Central memory CD8-positive, alpha-beta T cell (primary cell): Measurements from ENCODE around the gene PNMA6E.

ENCODE experiments used
- ATAC-seq: fragments of 150-1000 bp; cut with Tn5 transposase; replicated peaks from 2 replicates; pipeline ENCODE4 v1.10.0; 2022; ENCODE audit warnings: mild to moderate bottlenecking, moderate FRiP score, moderate number of reproducible peaks; ENCODE audit not compliant: poor library complexity, severe bottlenecking; ENCODE audit errors: extremely low read depth
- DNase-seq, 2 donors: peaks; one replicate each; pipeline ENCODE4 v3.0.0; 2021; ENCODE audit warnings: low spot score in 2 of 2
- H3K27ac Mint-ChIP-seq: one replicate; pipeline ENCODE4 v1.8.0; 2022; ENCODE audit warnings: low read depth, mild to moderate bottlenecking, moderate library complexity, mixed read lengths
- H3K27me3 Mint-ChIP-seq: one replicate; pipeline ENCODE4 v1.8.0; 2022; ENCODE audit warnings: mixed read lengths
- H3K36me3 Mint-ChIP-seq: one replicate; pipeline ENCODE4 v1.8.0; 2022; ENCODE audit warnings: mild to moderate bottlenecking, moderate library complexity, mixed read lengths; ENCODE audit not compliant: insufficient read depth
- H3K4me1 Mint-ChIP-seq: one replicate; pipeline ENCODE4 v1.8.0; 2022; ENCODE audit warnings: mixed read lengths
- H3K4me3 Mint-ChIP-seq: one replicate; pipeline ENCODE4 v1.8.0; 2022; ENCODE audit warnings: mild to moderate bottlenecking, moderate library complexity, mixed read lengths
- H3K9me3 Mint-ChIP-seq: one replicate; pipeline ENCODE4 v1.8.0; 2022; ENCODE audit warnings: mixed read lengths

Gene PNMA6E

GRCh38 chrX:153443476-153444332 lies 42.6 kb upstream of the PNMA6E start:
- DNase-seq (no peak), ATAC-seq (no peak)
- no peaks in the 10 kb centered on the region for H3K36me3 Mint-ChIP-seq
- H3K9me3 Mint-ChIP-seq: no peaks in the 10 kb centered on the region
- H3K4me3 Mint-ChIP-seq: no peak overlapping the region
- no peaks in the 10 kb centered on the region for H3K27me3 Mint-ChIP-seq
- H3K27ac Mint-ChIP-seq: no peak overlapping the region
- H3K4me1 Mint-ChIP-seq: no peaks in the 10 kb centered on the region

GRCh38 chrX:153442463-153442862 lies 41.3 kb upstream of the PNMA6E start:
- H3K27ac Mint-ChIP-seq: no peak overlapping the region
- H3K4me1 Mint-ChIP-seq: no peaks in the 10 kb centered on the region
- no peaks in the 10 kb centered on the region for H3K27me3 Mint-ChIP-seq
- ATAC-seq (no peak), DNase-seq (no peak)
- no peak overlapping the region for H3K4me3 Mint-ChIP-seq
- H3K9me3 Mint-ChIP-seq: no peaks in the 10 kb centered on the region
- no peaks in the 10 kb centered on the region for H3K36me3 Mint-ChIP-seq

DNA sequence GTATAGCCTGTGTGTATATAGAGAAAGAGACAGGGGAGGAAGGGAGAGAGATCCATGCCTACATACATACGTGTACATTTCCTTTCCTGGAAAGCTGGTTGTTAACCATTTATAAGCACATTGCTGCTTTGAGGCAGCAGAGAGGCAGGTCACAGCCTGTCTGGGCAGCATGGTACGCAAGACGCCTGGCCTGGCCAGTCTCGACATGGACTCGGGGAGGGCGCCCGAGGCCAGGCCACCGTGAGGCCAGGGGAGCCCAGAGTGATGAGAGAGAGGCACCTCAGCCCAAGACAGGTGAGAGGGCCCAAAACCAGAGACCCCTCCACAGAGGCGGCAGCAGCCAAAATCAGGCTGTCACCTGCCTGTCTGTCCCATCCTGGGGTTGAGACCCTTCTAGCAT lies 40.8 kb upstream of the PNMA6E start:
- Mint-ChIP-seq H3K27ac (no peak overlapping the region), H3K4me1 (no peaks in the 10 kb centered on the region), H3K9me3 (no peaks in the 10 kb centered on the region), H3K27me3 (no peaks in the 10 kb centered on the region), H3K36me3 (no peaks in the 10 kb centered on the region), H3K4me3 (no peak overlapping the region)
- no peak for ATAC-seq
- no peak for DNase-seq

DNA sequence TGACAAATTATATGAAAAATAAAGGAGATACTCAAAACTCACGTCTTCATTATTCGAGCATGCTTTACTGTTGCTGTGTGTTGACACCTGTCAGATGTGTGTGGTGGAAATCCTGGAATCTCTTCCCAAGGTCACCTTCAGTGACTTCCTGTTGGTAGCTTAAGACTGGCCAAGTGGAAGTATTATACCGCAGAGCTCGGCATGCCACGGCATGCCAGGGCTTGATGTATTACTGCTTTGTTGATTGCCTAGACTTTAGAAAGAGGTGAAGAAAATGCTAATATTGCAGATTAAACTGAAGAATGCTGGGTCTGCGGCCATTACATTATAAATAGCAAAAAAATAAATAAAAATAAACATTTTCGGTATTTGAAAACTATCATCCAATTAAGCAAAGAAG lies 40.1 kb upstream of the PNMA6E start:
- Mint-ChIP-seq H3K27ac (no peak overlapping the region), H3K4me3 (no peak overlapping the region), H3K4me1 (no peaks in the 10 kb centered on the region), H3K27me3 (no peaks in the 10 kb centered on the region), H3K36me3 (no peaks in the 10 kb centered on the region), H3K9me3 (no peaks in the 10 kb centered on the region)
- DNase-seq (no peak), ATAC-seq (no peak)

DNA sequence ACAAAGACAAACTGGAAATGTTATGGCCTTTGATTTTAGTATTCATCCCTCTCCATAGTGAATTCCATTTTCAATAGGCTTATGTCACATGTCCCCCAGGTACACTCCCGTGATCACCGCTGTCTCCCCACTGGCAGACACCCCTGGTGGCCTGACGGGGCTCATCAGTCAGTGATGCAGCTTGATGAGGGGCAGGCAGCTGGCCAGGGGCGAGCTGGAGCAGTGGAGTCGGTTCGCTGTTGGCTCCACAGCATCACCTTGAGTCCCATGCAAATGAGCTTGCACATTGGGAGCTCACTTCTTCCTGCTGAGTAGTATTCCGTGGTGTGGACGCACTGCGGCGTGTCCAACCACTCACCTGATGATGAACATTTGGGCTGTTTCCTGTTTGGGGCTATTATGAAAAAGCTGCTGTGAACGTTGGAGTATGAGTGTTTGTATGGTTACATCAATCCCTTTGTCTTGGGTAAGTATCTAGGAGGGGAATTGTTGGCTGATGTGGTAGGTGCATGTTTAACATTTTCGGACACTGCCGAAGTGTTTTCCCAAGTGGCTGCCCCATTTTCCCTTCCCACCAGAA lies 39.5 kb upstream of the PNMA6E start:
- Mint-ChIP-seq H3K4me1 (no peaks in the 10 kb centered on the region), H3K36me3 (no peaks in the 10 kb centered on the region), H3K27me3 (no peaks in the 10 kb centered on the region), H3K4me3 (no peak overlapping the region), H3K27ac (no peak overlapping the region), H3K9me3 (no peaks in the 10 kb centered on the region)
- ATAC-seq: no peak
- DNase-seq: no peak

DNA sequence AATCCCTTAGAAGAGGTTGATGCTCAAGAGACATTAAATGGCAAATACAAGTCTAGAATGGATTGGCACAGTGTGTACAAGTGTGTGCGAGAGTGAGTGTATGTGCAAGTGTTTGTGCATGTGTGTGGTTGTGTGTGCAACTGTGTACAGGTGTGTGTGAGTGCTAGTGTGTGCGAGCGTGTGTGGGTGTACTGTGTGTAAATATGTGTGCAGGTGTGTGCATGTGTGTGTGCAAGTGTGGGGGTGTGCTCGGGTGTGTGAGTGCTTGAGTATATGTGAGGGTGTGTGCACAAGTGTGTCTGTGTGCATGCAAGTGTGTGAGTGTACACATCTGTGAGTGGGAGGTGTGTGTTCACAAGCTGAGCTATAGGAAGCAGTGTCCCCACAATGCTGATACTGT lies 38.8 kb upstream of the PNMA6E start:
- no peaks in the 10 kb centered on the region for H3K4me1 Mint-ChIP-seq
- no peaks in the 10 kb centered on the region for H3K9me3 Mint-ChIP-seq
- no peak for ATAC-seq
- no peak overlapping the region for H3K4me3 Mint-ChIP-seq
- no peaks in the 10 kb centered on the region for H3K36me3 Mint-ChIP-seq
- no peak overlapping the region for H3K27ac Mint-ChIP-seq
- DNase-seq: no peak
- H3K27me3 Mint-ChIP-seq: peaks cover 2% of the 10 kb centered on the region

DNA sequence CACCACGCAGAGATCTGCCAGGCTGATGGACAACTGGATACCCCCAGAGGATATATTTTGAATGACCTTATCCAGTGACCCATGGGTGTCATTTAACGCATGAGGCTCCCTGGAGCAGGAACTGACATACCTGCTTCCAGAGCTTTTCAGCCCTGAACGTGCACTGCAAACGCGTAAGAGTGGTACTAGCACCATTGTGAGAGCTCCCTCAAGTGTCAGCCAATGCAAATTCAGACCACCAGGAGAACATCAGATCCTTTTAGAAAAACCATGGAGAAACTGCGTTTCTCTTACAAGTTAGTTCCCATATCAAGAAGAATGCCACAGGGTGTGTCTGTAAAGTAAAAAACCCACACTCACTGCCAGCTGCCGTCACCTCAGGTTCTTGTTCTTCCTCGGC lies 37.4 kb upstream of the PNMA6E start:
- Mint-ChIP-seq H3K27me3 (peaks cover 9% of the 10 kb centered on the region), H3K4me1 (no peaks in the 10 kb centered on the region), H3K36me3 (no peaks in the 10 kb centered on the region), H3K4me3 (no peak overlapping the region), H3K9me3 (no peaks in the 10 kb centered on the region), H3K27ac (no peak overlapping the region)
- ATAC-seq (no peak), DNase-seq (no peak)

DNA sequence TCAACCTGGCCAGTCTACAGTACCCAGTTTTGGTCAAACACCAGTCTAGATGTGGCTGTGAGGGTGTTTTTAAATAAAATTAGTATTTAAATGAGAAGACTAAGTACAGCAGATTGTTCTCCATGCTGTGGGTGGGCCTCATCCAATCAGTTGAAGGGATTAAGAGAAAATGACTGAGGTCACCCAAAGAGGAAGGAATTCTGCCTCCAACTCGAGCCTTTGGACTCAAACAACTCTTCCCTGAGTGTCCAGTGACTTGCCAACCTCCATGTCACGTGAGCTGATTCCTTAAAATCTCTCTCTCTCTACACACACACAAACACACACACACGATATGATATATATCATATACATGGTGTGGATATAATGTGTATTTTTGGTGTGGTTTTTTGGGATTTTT lies 34.7 kb upstream of the PNMA6E start:
- no peaks in the 10 kb centered on the region for H3K9me3 Mint-ChIP-seq
- H3K4me3 Mint-ChIP-seq: no peak overlapping the region
- DNase-seq: no peak
- peaks cover 9% of the 10 kb centered on the region for H3K27me3 Mint-ChIP-seq
- no peaks in the 10 kb centered on the region for H3K4me1 Mint-ChIP-seq
- ATAC-seq: no peak
- no peaks in the 10 kb centered on the region for H3K36me3 Mint-ChIP-seq
- H3K27ac Mint-ChIP-seq: no peak overlapping the region

DNA sequence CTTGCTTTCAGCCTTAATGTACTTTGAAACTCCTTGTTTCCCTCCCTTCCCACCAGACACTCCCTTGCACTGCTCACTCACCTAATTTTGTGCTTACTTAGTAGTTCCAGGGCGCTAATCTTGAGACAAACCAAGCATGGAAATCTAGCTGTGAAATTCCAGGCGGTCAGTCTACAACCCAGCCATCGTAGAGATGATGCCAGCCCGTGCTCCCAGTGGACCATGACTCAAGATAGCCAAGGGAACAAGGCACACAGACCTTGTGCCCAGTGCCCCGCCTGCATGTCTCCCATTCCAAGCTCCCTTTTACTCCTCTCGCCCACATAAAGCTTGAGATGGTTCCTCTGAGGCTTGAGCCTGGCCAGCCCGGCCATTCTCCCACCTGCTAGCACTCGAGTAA lies 33.7 kb upstream of the PNMA6E start:
- H3K4me3 Mint-ChIP-seq: no peak overlapping the region
- H3K9me3 Mint-ChIP-seq: no peaks in the 10 kb centered on the region
- no peaks in the 10 kb centered on the region for H3K4me1 Mint-ChIP-seq
- no peak for DNase-seq
- H3K36me3 Mint-ChIP-seq: no peaks in the 10 kb centered on the region
- no peak overlapping the region for H3K27ac Mint-ChIP-seq
- peaks cover 9% of the 10 kb centered on the region for H3K27me3 Mint-ChIP-seq
- no peak for ATAC-seq

DNA sequence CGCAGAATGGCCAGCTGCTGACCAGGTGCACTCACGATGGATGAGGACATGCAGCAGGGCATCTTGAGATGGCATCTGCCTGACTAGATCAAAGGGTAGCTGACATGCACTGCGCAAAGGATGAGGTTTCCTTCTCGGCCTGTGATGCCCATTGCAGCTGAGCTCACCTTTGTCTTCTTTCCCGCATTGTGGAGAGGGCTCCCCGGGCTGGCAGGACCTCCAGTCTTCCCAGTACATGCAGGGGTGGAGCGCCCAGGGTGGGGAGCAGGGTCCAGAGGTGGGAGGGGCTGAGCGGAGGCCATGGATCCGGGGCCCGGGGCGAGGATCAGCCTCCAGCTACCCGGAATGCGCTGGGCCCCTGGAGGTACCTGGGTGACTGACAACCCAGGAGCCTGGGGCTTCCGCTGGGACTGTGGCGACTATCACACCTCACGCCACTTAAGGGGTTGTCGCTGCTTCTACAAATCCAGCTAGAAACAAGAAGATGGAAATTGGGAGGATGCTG lies 32.7 kb upstream of the PNMA6E start:
- no peak for ATAC-seq
- no peak overlapping the region for H3K27ac Mint-ChIP-seq
- H3K36me3 Mint-ChIP-seq: peaks cover 2% of the 10 kb centered on the region
- no peak overlapping the region for H3K4me3 Mint-ChIP-seq
- H3K27me3 Mint-ChIP-seq: peaks cover 9% of the 10 kb centered on the region
- DNase-seq: no peak
- H3K9me3 Mint-ChIP-seq: no peaks in the 10 kb centered on the region
- H3K4me1 Mint-ChIP-seq: no peaks in the 10 kb centered on the region

- DNase-seq: no peak
- Mint-ChIP-seq H3K27me3 (peaks cover 9% of the 10 kb centered on the region), H3K9me3 (no peaks in the 10 kb centered on the region), H3K4me1 (no peaks in the 10 kb centered on the region), H3K36me3 (peaks cover 2% of the 10 kb centered on the region), H3K4me3 (no peak overlapping the region), H3K27ac (no peak overlapping the region)
- ATAC-seq: no peak
Observed at GRCh38 chrX:153433161-153433680, 32.1 kb upstream of the PNMA6E start.

DNA sequence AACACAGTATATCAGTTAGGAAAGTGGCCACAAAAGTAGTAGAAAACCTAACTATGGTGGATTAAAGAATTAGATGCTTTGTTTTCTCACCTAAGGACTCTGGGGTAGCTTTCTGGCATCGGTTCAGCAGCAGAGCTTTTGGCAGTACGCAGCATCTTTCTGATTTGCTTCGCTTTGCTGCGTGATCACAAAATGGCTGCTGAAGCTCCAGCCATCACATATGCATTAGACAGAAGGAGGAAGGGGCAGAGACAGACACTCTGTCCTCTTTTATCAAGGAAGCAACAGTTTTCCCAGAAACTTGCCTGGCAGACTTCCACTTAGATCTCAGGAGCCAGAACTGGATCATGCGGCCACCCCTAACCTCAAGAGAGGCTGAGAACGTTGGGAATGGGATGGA lies 29.6 kb upstream of the PNMA6E start:
- H3K36me3 Mint-ChIP-seq: peaks cover 2% of the 10 kb centered on the region
- H3K27ac Mint-ChIP-seq: no peak overlapping the region
- H3K4me1 Mint-ChIP-seq: no peaks in the 10 kb centered on the region
- DNase-seq (no peak), ATAC-seq (no peak)
- H3K4me3 Mint-ChIP-seq: no peak overlapping the region
- H3K9me3 Mint-ChIP-seq: no peaks in the 10 kb centered on the region
- peaks cover 9% of the 10 kb centered on the region for H3K27me3 Mint-ChIP-seq

GRCh38 chrX:153426204-153426603 lies 25.1 kb upstream of the PNMA6E start:
- DNase-seq: no peak
- no peak overlapping the region for H3K27ac Mint-ChIP-seq
- H3K4me1 Mint-ChIP-seq: no peaks in the 10 kb centered on the region
- H3K36me3 Mint-ChIP-seq: peaks cover 2% of the 10 kb centered on the region
- ATAC-seq: no peak
- no peaks in the 10 kb centered on the region for H3K9me3 Mint-ChIP-seq
- no peaks in the 10 kb centered on the region for H3K27me3 Mint-ChIP-seq
- no peak overlapping the region for H3K4me3 Mint-ChIP-seq
